BLaER1 treated with 17β-estradiol and CSF1 and Interleukin-3, amounts not matched to agents 10 nM and 100 nM (cell line): ENCODE data around the gene PLEKHG3.
"Not testable (repeated sequence)": the region's sequence is repeated elsewhere in the genome, so short reads cannot be mapped to it uniquely, and the experiment has no call there.

ENCODE experiments used
- H3K27ac ChIP-seq, 11 experiments: shearing (Covaris generic); formaldehyde crosslinking; 2 replicates each; pipeline ENCODE4 v1.8.1; 2022
- H3K27me3 ChIP-seq, 11 experiments: shearing (Covaris generic); formaldehyde crosslinking; 2 replicates each; pipeline ENCODE4 v1.8.1; 2022
- H3K36me3 ChIP-seq, 11 experiments: shearing (Covaris generic); formaldehyde crosslinking; 2 replicates each; pipeline ENCODE4 v1.8.1; 2022
- H3K4me1 ChIP-seq, 10 experiments: shearing (Covaris generic); formaldehyde crosslinking; 2 replicates each; pipeline ENCODE4 v1.8.1; 2022
- H3K4me2 ChIP-seq, 11 experiments: shearing (Covaris generic); formaldehyde crosslinking; 2 replicates each; pipeline ENCODE4 v1.8.1; 2022
- H3K4me3 ChIP-seq, 10 experiments: shearing (Covaris generic); formaldehyde crosslinking; 2 replicates each; pipeline ENCODE4 v1.8.1; 2022
- H3K9ac ChIP-seq, 11 experiments: shearing (Covaris generic); formaldehyde crosslinking; 2 replicates each; pipeline ENCODE4 v1.8.1; 2022
- H3K9me3 ChIP-seq, 11 experiments: shearing (Covaris generic); formaldehyde crosslinking; replicated peaks in 1 of 11; 2 replicates each; pipeline ENCODE4 v1.8.1; 2022
- H4K20me1 ChIP-seq, 11 experiments: shearing (Covaris generic); formaldehyde crosslinking; 2 replicates each; pipeline ENCODE4 v1.8.1; 2022
- Cebpa-rat ChIP-seq, 11 experiments: shearing (Covaris generic); IDR thresholded peaks; 2 replicates each; pipeline ENCODE4 v1.8.1; 2022

PLEKHG3 gene

GRCh38 chr14:64683264-64683663 lies 21.0 kb upstream of the PLEKHG3 start:
- no peak for TF ChIP-seq Cebpa-rat (IDR thresholded peaks at IDR 0.05)

GRCh38 chr14:64684091-64684490 lies 20.1 kb upstream of the PLEKHG3 start:
- no peak overlapping the region for H3K4me2 ChIP-seq
- H4K20me1 ChIP-seq, result peaks cover 0 to 8% (median 0%) of the 10 kb centered on the region in 11 experiments; a peak in 2 of 22 replicates
- no peak overlapping the region for H3K4me3 ChIP-seq
- H3K9me3 ChIP-seq, result no peaks in the 10 kb centered on the region
- H3K36me3 ChIP-seq, result no peaks in the 10 kb centered on the region
- no peak overlapping the region for H3K9ac ChIP-seq
- no peak for TF ChIP-seq Cebpa-rat (IDR thresholded peaks at IDR 0.05)
- no peak overlapping the region for H3K27ac ChIP-seq
- H3K4me1 ChIP-seq, result peaks cover 10 to 42% (median 24%) of the 10 kb centered on the region in 10 experiments
- peaks cover 0 to 9% (median 0%) of the 10 kb centered on the region in 11 experiments; a peak in 3 of 22 replicates for H3K27me3 ChIP-seq

More at GRCh38 chr14:64683264-64683663, 21.0 kb upstream of the PLEKHG3 start:
- no peak overlapping the region for H3K4me3 ChIP-seq
- peaks cover 0 to 8% (median 0%) of the 10 kb centered on the region in 11 experiments; a peak in 2 of 22 replicates for H4K20me1 ChIP-seq
- peaks cover 10 to 43% (median 23%) of the 10 kb centered on the region in 10 experiments for H3K4me1 ChIP-seq
- H3K36me3 ChIP-seq, result no peaks in the 10 kb centered on the region
- 0 out of 22 replicates have a peak, but pooled peaks cover 0 to under 1% (median 0%) of the 10 kb centered on the region in 11 experiments for H3K27me3 ChIP-seq
- H3K9ac ChIP-seq, result no peak overlapping the region
- no peak overlapping the region for H3K4me2 ChIP-seq
- H3K27ac ChIP-seq, result no peak overlapping the region
- no peaks in the 10 kb centered on the region for H3K9me3 ChIP-seq

DNA sequence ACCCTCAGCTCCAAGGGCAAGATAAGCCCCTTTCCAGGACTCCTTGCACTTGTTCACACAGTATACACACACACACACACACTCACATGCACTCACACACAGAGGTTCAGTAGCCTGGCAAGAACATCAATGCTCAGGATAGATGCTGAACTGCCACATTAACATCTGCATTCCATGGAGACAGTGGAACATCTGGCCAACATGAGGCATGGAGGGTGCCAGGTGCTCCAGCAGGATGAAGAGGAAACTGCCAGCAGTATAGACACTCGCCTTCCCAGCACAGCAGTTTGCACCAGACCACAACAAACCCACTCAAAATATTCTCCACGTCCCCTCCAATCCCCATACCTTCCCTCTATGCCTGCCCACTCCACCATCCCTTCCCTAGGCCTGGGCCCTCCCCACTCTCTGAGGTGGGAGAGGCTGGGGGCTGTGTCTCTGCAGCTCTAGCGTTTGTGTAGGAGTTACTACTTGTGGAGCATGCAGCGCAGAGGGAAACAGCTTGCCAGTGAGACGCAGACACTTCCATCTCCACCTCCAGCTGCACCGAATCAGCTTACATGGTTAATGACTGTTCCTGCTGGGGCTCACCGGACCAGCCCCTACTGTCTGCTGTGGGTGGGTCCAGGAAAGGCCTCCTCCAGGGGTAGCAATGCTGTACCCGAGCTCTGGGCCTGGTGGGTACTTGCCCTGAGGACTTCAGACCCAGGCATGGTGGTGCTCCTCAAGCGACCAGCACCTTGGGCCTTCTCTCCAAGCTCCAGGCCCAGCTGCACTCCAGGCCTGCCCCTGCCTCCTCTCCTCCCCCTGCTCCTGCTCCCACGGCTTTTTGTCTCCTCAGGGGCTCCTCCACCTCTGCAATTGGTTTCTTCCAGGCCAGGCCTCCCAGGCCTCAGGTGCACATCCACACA lies 18.6 kb upstream of the PLEKHG3 start:
- no peak for TF ChIP-seq Cebpa-rat (IDR thresholded peaks at IDR 0.05)
- H3K4me3 ChIP-seq, result no peak overlapping the region
- H4K20me1 ChIP-seq, result peaks cover 0 to 8% (median 0%) of the 10 kb centered on the region in 11 experiments; a peak in 2 of 22 replicates
- H3K9me3 ChIP-seq, result no peaks in the 10 kb centered on the region
- no peak overlapping the region for H3K27ac ChIP-seq
- peaks cover 0 to 10% (median 0%) of the 10 kb centered on the region in 11 experiments; a peak in 3 of 22 replicates for H3K27me3 ChIP-seq
- peaks cover 10 to 35% (median 20%) of the 10 kb centered on the region in 10 experiments for H3K4me1 ChIP-seq
- H3K36me3 ChIP-seq, result no peaks in the 10 kb centered on the region
- no peak overlapping the region for H3K9ac ChIP-seq
- no peak overlapping the region for H3K4me2 ChIP-seq

DNA sequence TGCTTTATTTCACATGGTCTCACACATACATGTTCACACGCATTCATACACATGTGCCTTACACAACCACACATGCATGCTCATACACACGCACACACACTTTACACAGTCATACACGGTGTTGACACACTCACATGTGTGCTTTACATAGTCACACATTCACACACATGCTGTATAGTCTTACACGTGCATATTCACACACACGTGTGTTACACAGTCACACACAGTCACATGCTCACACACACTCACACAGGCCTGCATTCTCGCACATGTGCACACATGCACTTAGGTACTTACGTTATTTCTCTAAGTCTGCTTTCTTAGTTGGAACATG lies 18.0 kb upstream of the PLEKHG3 start:
- H3K27ac ChIP-seq, result no peak overlapping the region
- H4K20me1 ChIP-seq, result peaks cover 0 to 8% (median 0%) of the 10 kb centered on the region in 11 experiments; a peak in 2 of 22 replicates
- no peak overlapping the region for H3K9ac ChIP-seq
- H3K4me3 ChIP-seq, result no peak overlapping the region
- H3K36me3 ChIP-seq, result no peaks in the 10 kb centered on the region
- peaks cover 10 to 32% (median 20%) of the 10 kb centered on the region in 10 experiments for H3K4me1 ChIP-seq
- H3K9me3 ChIP-seq, result no peaks in the 10 kb centered on the region
- peaks cover 0 to 10% (median 0%) of the 10 kb centered on the region in 11 experiments; a peak in 3 of 22 replicates for H3K27me3 ChIP-seq
- H3K4me2 ChIP-seq, result no peak overlapping the region
- no peak for TF ChIP-seq Cebpa-rat (IDR thresholded peaks at IDR 0.05)

GRCh38 chr14:64688031-64688430 lies 16.2 kb upstream of the PLEKHG3 start:
- H4K20me1 ChIP-seq, result peaks cover 0 to 8% (median 0%) of the 10 kb centered on the region in 11 experiments; a peak in 2 of 22 replicates
- no peaks in the 10 kb centered on the region for H3K9me3 ChIP-seq
- no peaks in the 10 kb centered on the region for H3K36me3 ChIP-seq
- H3K27ac ChIP-seq, result no peak overlapping the region
- no peak overlapping the region for H3K4me3 ChIP-seq
- no peak overlapping the region for H3K9ac ChIP-seq
- peak overlapping the region in 6 of 11 experiments; percentile 4 to 23 (median 15); a peak in 6 of 22 replicates for H3K4me2 ChIP-seq
- TF ChIP-seq Cebpa-rat (IDR thresholded peaks at IDR 0.05), result no peak
- H3K27me3 ChIP-seq, result peaks cover 0 to 10% (median 0%) of the 10 kb centered on the region in 11 experiments; a peak in 3 of 22 replicates
- H3K4me1 ChIP-seq, result peaks cover 5 to 35% (median 14%) of the 10 kb centered on the region in 10 experiments; a peak in 19 of 20 replicates

DNA sequence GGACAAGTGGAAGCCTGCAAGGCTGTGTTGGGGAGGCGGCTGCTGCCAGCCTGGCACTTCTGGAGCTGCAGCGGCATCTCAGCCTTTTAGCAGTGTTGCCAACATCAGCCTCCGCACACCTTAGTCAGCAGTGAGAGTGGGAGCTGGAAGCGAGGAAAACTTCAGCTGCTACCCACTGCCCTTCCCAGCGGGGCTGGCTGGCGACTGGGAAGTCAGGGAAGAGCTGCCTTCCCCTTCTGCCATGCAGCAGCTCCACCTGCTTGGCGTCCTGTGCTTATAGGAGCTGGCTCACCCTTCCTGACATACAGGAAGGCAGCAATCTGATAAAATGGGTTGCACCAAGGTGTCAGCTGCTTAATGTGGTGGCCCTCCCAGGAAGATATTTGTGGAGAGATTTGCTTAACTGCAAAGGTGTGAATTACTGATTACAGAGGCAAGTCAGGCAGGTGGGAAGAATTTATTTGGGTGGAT lies 15.4 kb upstream of the PLEKHG3 start:
- H3K27ac ChIP-seq, result no peak overlapping the region
- H4K20me1 ChIP-seq, result peaks cover 0 to 8% (median 0%) of the 10 kb centered on the region in 11 experiments; a peak in 2 of 22 replicates
- H3K4me2 ChIP-seq, result no peak overlapping the region
- peaks cover 13 to 43% (median 21%) of the 10 kb centered on the region in 10 experiments for H3K4me1 ChIP-seq
- no peaks in the 10 kb centered on the region for H3K36me3 ChIP-seq
- peaks cover 0 to 10% (median 0%) of the 10 kb centered on the region in 11 experiments; a peak in 3 of 22 replicates for H3K27me3 ChIP-seq
- H3K4me3 ChIP-seq, result no peak overlapping the region
- H3K9ac ChIP-seq, result no peak overlapping the region
- H3K9me3 ChIP-seq, result no peaks in the 10 kb centered on the region
- TF ChIP-seq Cebpa-rat (IDR thresholded peaks at IDR 0.05), result no peak

DNA sequence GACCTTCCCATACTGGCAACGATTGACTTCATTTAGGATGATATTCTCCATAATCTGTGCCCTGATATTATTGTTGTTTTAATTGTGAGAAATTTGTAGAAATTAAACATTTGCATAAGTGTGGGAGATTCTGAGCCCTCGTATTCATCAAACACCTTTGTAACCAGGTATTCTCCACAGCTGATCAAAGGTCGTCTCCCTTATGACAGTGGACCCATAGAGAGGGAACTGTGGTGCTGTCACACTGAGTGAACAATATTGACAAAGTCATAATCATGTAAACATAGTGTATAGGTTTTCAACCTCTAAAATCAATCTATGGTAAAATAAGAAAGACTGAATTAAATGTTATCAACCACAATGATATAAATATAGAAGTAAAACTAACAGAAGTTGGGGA lies 14.9 kb upstream of the PLEKHG3 start:
- Histone ChIP-seq H3K4me2 (no peak overlapping the region), H3K4me3 (no peak overlapping the region), H4K20me1 (peaks cover 0 to 8% (median 0%) of the 10 kb centered on the region in 11 experiments; a peak in 2 of 22 replicates), H3K36me3 (no peaks in the 10 kb centered on the region), H3K4me1 (peaks cover 18 to 48% (median 25%) of the 10 kb centered on the region in 10 experiments), H3K9me3 (no peaks in the 10 kb centered on the region), H3K27ac (no peak overlapping the region), H3K9ac (no peak overlapping the region), H3K27me3 (peaks cover 0 to 10% (median 0%) of the 10 kb centered on the region in 11 experiments; a peak in 3 of 22 replicates)
- TF ChIP-seq Cebpa-rat (IDR thresholded peaks at IDR 0.05), result no peak

DNA sequence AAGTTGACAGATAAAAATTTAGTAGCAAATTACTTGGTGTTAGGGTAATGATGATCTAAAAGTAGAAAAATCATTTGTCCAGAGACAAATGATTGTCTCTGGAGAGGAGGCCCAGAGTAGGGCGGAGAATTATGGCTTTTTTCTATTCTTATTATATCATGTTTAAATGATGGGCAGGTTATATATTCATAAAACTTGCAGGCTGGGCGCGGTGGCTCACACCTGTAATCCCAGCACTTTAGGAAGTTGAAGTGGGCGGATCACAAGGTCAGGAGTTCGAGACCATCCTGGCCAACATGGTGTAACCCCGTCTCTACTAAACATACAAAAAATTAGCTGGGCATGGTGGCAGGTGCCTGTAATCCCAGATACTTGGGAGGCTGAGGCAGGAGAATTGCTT lies 13.6 kb upstream of the PLEKHG3 start:
- not testable (repeated sequence) for H3K36me3 ChIP-seq, H3K4me3 ChIP-seq, H3K9me3 ChIP-seq, H3K27ac ChIP-seq, H3K9ac ChIP-seq, H3K27me3 ChIP-seq, H3K4me2 ChIP-seq, H4K20me1 ChIP-seq
- H3K4me1 ChIP-seq, result peaks cover 24 to 58% (median 30%) of the 10 kb centered on the region in 10 experiments

DNA sequence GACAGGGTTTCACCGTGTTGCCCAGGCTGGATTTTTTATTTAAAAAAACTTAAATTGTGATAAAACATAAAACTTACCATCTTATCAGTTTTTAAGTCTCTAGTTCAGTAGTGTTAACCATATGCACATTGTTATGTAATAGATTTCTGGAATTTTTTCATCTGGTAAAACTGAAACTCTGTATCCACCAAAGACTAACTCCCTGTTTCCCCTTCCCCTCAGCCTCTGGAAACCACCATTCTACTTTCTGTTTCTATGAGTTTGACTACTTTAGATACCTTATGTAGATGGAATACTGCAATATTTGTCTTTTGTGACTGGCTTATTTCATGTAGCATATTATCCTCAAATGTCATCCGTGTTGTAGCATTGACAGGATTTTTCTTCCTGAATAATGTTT lies 12.8 kb upstream of the PLEKHG3 start:
- no peaks in the 10 kb centered on the region for H3K9me3 ChIP-seq

More for the DNA sequence above, 12.8 kb upstream of the PLEKHG3 start:
- H3K4me3 ChIP-seq, result no peak overlapping the region
- H3K36me3 ChIP-seq, result no peaks in the 10 kb centered on the region
- H3K27ac ChIP-seq, result no peak overlapping the region
- no peaks in the 10 kb centered on the region; a peak in 1 of 22 replicates for H4K20me1 ChIP-seq
- H3K27me3 ChIP-seq, result peaks cover 0 to 10% (median 0%) of the 10 kb centered on the region in 11 experiments; a peak in 3 of 22 replicates
- H3K4me1 ChIP-seq, result peaks cover 24 to 58% (median 30%) of the 10 kb centered on the region in 10 experiments
- H3K9ac ChIP-seq, result no peak overlapping the region
- peak overlapping the region in 1 of 11 experiments; percentile 5; a peak in 1 of 22 replicates for H3K4me2 ChIP-seq
- no peak for TF ChIP-seq Cebpa-rat (IDR thresholded peaks at IDR 0.05)
